A549 (cell line): ENCODE data around the gene EXOC7.

Source experiments
- CBX8 ChIP-seq: fragments of 200-600 bp; sonication (generic); IDR thresholded peaks from 2 replicates; pipeline ENCODE4 v1.6.1; 2016
- CTCF ChIP-seq: fragments of >200 bp; sonication (Bioruptor Twin); formaldehyde crosslinking; IDR thresholded peaks from 3 replicates; pipeline ENCODE4 v1.5.1; 2016
- PHF8 ChIP-seq: fragments of 200-600 bp; sonication (generic); IDR thresholded peaks from 2 replicates; pipeline ENCODE4 v1.6.1; 2016; ENCODE audit warnings: low read depth, mild to moderate bottlenecking, antibody characterized with exemption, moderate library complexity, borderline replicate concordance
- RCOR1 ChIP-seq: fragments of 150-350 bp; IDR thresholded peaks from 2 replicates; pipeline ENCODE4 v1.6.1; 2014; ENCODE audit warnings: antibody characterized with exemption, low read length, low read depth

- no peak for TF ChIP-seq CTCF
- TF ChIP-seq PHF8: no peak
- no peak for TF ChIP-seq RCOR1
- no peak for TF ChIP-seq CBX8
These were observed 64.5 kb downstream of the EXOC7 start for GRCh38 chr17:76039121-76039520.
